ENCODE data around the gene PPRC1. TPM values are rescaled to one million over a fixed set of nuclear protein-coding genes. Genes with fewer than 3 reads are reported as not detected.

The PPRC1 gene
- total RNA-seq, 2 experiments from 2014 or later = 32.5 to 35.8 TPM

DNA sequence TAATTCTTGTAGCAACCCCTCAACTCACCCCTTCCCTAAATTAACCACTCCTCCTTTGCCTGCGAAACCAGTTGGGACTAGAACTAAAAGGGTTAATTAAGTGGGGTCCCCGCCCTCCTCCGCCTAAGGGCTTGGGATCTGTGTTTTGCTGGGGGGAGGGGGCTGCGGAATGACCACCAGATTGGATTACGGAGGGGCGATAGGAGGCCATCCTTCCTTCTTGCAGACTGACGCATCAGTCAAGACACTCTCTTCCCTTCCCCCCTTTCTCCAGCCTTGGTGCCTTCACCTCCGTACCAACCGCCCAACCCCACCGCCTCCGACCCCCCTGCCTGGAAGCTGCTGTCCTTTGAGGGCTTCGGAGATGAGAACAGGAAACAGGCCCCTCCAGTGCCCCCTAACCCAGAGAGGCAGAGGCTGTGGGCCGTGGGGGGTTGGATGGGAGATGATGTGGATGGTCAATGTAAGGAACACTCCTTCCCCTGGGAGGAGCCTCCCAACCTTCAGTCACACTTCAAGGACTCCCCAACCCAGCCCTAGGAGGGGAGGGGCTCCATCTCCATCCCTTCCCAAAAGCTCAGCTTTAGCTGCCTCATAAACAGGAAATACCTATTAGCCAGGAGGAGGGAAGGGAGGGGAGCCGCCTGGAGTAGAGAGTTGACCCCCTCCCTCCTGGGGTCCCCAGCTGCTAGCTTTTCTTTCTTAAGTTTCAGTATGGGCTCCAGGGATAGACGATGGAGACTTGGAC lies 11.7 kb upstream of the PPRC1 start:
- POLR2A ChIA-PET = interaction anchor here (0.8 to 2.2 kb wide), 3 partner anchors 10 to 30 kb away, joined by 4 to 14 read pairs (median 6); partner anchors contain the start of gene PPRC1
- DNase-seq = peak; percentile 20
- no peaks in the 10 kb centered on the region for H3K9me3 Mint-ChIP-seq
- no peaks in the 10 kb centered on the region for H3K36me3 Mint-ChIP-seq (ENCODE audit: low read depth)
- CTCF ChIA-PET = interaction anchor here (2.9 kb wide), 1 partner anchor 11 kb away, joined by 17 read pairs; the partner anchor contains the start of gene PPRC1
- H3K27me3 Mint-ChIP-seq = no peaks in the 10 kb centered on the region
- peak overlapping the region; percentile 87 for H3K27ac Mint-ChIP-seq
- peaks cover 42% of the 10 kb centered on the region for H3K4me1 Mint-ChIP-seq
- peak overlapping the region; percentile 91 for H3K4me3 Mint-ChIP-seq

DNA sequence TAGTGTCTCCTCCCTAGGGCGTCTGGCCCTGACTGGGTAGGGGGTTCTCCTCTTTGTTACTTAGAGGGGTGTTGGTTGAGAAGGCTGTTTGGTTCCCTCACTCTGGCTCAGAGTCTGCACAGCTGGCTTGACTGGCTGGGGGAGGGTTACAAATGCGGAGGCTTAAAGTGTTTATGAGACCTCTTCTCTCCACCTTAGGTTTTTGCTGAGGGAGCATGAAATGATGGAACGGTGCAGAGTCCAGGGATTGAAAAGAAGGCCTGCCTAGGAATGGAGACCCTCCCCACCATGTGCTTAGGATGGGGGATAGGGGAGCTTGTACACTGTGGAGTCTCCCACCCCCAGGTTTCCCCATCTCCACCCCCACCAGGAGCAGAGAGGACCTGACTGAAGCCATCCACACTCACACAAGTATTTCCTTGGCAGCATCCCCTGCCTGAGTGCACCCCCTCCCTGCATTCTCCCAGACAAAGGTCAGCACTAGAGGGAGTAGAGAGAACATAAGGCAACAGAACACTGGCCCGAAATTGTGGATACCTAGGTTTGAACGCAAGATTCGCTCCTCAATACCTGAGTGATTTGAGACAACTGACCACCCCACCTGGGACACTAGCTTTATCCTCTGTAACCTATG lies 11.0 kb upstream of the PPRC1 start:
- Mint-ChIP-seq H3K9me3 (no peaks in the 10 kb centered on the region), H3K36me3 (ENCODE audit: low read depth) (no peaks in the 10 kb centered on the region), H3K27me3 (no peaks in the 10 kb centered on the region), H3K4me1 (peaks cover 35% of the 10 kb centered on the region), H3K4me3 (no peak overlapping the region), H3K27ac (no peak overlapping the region)
- CTCF ChIA-PET = interaction anchor here (2.5 to 2.9 kb wide), 2 partner anchors 8 to 10 kb away, joined by 10 to 17 read pairs; partner anchors contain the start of gene PPRC1
- POLR2A ChIA-PET = interaction anchor here (0.8 to 2.2 kb wide), 3 partner anchors 10 to 30 kb away, joined by 4 to 14 read pairs (median 6); partner anchors contain the start of gene PPRC1
- DNase-seq = no peak

DNA sequence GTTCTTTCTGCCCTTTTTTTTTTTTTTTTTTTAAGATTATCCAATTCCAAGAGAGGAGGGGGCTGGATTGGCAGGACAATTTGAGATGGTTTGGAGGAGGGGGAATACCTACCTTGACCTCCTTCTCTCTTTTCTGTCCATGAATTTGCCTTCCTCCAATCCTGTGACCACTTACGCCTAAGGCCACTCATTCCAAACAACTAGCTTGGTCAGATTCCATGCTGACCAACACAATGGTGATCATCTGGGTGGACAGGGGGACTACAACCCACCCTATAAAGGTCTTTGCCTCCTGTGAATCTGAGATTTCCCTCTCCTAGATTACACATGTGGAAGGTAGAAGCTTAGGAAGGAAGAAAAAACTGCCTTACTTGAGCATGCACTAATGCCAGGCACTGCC lies 10.4 kb upstream of the PPRC1 start:
- DNase-seq = no peak
- no peaks in the 10 kb centered on the region for H3K27me3 Mint-ChIP-seq
- no peak overlapping the region for H3K27ac Mint-ChIP-seq
- no peaks in the 10 kb centered on the region for H3K9me3 Mint-ChIP-seq
- H3K4me1 Mint-ChIP-seq = peaks cover 29% of the 10 kb centered on the region
- POLR2A ChIA-PET = interaction anchor here (0.9 to 2.2 kb wide), 3 partner anchors 9 to 28 kb away, joined by 3 to 14 read pairs (median 3); partner anchors contain the start of gene PPRC1
- H3K36me3 Mint-ChIP-seq (ENCODE audit: low read depth) = no peaks in the 10 kb centered on the region
- CTCF ChIA-PET = interaction anchor here (0.5 to 2.9 kb wide), 5 partner anchors 8 to 479 kb away, joined by 3 to 17 read pairs (median 3); partner anchors contain the start of gene PPRC1
- no peak overlapping the region for H3K4me3 Mint-ChIP-seq

DNA sequence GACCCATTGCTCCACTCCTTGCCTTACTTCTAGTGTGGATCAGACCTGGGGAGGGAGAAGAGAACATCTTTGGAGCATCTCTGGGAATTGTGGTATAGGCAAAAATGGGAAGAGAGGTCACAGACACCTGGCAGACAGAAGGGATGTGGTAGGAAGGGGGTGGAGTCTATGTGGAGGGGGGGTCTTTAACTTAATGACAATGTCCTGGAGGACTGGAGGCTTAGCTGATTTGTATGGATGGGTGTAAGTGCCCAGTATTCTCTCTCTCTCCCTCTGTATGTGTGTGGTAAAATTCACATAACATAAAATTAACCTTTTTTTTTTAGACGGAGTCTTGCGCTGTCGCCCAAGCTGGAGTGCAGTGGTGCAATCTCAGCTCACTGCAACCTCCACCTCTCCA lies 9.6 kb upstream of the PPRC1 start:
- no peaks in the 10 kb centered on the region for H3K9me3 Mint-ChIP-seq
- H3K27ac Mint-ChIP-seq = no peak overlapping the region
- H3K4me3 Mint-ChIP-seq = no peak overlapping the region
- DNase-seq = no peak
- H3K4me1 Mint-ChIP-seq = peaks cover 21% of the 10 kb centered on the region
- H3K36me3 Mint-ChIP-seq (ENCODE audit: low read depth) = no peaks in the 10 kb centered on the region
- CTCF ChIA-PET = interaction anchor here (0.5 to 2.9 kb wide), 4 partner anchors 9 to 303 kb away, joined by 3 to 17 read pairs (median 6); partner anchors contain the start of gene PPRC1
- POLR2A ChIA-PET = interaction anchor here (0.9 to 2.2 kb wide), 3 partner anchors 8 to 28 kb away, joined by 3 to 14 read pairs (median 3); partner anchors contain the start of gene PPRC1
- H3K27me3 Mint-ChIP-seq = no peaks in the 10 kb centered on the region

DNA sequence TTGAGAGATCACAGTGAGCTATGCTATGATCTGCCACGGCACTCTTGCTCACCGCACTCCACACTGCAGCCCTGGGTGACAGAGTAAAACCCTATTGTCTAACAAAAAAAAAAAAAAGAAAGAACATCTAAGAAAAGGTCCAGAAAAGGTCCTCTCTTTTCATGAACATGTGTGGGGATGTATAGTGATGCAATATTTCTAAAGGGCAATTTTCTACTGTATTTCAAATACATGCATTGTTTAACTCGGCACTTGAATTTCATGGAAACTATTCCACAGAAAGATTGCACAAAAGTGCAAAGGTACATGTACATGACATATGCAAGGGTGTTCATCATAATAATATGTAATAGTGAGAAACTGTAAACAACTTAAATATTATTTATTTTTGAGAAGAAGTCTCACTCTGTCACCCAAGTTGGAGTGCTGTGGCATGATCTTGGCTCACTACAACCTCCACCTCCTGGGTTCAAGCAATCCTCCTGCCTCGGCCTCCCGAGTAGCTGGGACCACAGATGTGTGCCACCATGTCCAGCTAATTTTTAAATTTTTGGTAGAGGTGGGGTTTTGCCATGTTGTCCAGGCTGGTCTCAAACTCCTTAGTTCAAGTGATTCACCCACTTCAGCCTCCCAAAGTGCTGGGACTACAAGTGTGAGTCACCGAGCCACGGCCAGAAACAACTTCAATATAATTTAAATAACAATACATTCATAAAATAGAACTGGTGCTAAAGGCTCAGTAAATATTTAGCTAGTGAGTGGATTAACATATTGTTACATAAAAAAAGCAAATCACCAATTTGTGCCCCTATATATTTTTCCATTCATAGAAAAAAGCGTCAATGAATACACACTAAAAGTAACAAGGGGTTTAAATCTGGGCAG lies 1.3 kb upstream of the PPRC1 start:
- H3K27me3 Mint-ChIP-seq = no peaks in the 10 kb centered on the region
- no peaks in the 10 kb centered on the region for H3K9me3 Mint-ChIP-seq
- no peak for DNase-seq
- H3K36me3 Mint-ChIP-seq (ENCODE audit: low read depth) = peaks cover 21% of the 10 kb centered on the region
- ChIA-PET POLR2A (interaction anchor here (0.6 to 3.2 kb wide), 6 partner anchors 9 to 322 kb away, joined by 3 to 18 read pairs (median 6); no protein-coding TSS in a partner anchor), CTCF (interaction anchor here (0.5 to 2.6 kb wide), 13 partner anchors 9 to 1114 kb away, joined by 3 to 18 read pairs (median 6); partner anchors contain the start of genes GBF1 and NOLC1)
- peak overlapping the region; percentile 98 for H3K4me3 Mint-ChIP-seq
- peaks cover 36% of the 10 kb centered on the region for H3K4me1 Mint-ChIP-seq
- H3K27ac Mint-ChIP-seq = peak overlapping the region; percentile 96

DNA sequence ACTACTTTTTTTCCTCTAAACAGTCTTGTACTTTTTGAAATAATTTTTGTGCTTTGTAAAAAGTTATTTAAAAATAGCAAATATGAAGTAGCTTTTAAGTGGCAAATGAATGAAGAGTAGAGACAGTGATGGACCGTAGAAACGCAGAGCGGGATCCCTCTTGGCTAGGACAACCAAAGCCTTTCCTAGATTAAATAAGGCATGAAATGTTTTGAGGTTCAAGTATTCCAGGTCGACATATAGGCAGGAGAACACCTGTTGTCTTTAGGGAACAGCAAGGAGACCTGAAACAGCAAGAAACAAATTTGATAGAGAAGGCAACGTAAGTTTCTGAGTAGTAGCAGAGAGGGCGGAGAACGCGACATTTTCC lies 662 bp upstream of the PPRC1 start:
- Mint-ChIP-seq H3K36me3 (ENCODE audit: low read depth) (peaks cover 21% of the 10 kb centered on the region), H3K27ac (peak overlapping the region; percentile 96)
- CTCF ChIA-PET = interaction anchor here (0.5 to 2.6 kb wide), 13 partner anchors 10 to 1114 kb away, joined by 3 to 18 read pairs (median 6); partner anchors contain the start of genes GBF1 and NOLC1

DNA sequence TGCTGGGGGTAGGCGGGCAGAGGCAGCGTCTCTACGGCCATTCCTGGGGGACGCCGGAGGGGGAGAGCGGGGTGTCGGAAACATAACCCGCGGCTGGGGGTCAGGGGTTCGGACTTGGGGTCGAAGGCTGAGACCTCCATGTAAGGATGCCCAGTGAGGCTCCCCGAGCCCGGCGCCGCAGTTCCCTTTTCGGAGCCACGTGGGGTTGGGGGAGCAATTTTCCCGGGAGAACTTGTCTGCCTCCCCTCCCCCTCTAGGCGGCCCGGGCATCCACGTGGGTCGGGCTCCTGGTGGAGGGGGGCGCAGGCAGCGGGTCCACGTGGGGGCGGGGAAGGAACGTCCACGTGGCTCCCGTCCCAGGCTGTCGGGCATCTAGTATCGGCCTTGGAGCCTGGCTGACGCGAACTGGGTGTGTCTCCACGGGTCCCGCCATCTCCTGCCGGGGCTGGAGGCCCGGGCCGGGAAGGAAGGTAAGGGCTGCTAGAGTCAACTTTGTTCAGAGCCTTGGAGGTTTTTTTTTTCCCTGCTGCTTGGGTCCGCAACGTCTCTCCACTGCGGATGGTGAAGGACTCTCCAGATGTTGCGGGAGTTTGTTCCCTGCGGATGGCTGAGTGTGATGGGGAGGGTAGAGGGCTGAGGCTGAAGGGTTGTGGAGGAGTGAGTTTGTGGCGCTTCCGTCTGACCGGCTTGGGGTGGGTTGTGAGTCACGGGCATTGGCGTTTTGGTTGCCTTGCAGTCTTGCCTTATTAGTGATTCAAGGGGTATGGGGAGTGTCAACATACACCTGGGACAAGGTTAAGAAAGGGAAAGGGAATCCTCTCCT lies 744 bp downstream of the PPRC1 start:
- Mint-ChIP-seq H3K9me3 (no peaks in the 10 kb centered on the region), H3K27me3 (no peaks in the 10 kb centered on the region), H3K36me3 (ENCODE audit: low read depth) (peaks cover 25% of the 10 kb centered on the region), H3K27ac (peak overlapping the region; percentile 96), H3K4me3 (peak overlapping the region; percentile 98), H3K4me1 (peaks cover 46% of the 10 kb centered on the region)
- CTCF ChIA-PET = no interaction called here
- peak; percentile 59 for DNase-seq
- POLR2A ChIA-PET = interaction anchor here (1.4 to 2.1 kb wide), 2 partner anchors 12 to 13 kb away, joined by 6 to 8 read pairs; no protein-coding TSS in a partner anchor

More for the DNA sequence above, 662 bp upstream of the PPRC1 start:
- H3K4me1 Mint-ChIP-seq = peaks cover 40% of the 10 kb centered on the region
- H3K9me3 Mint-ChIP-seq = no peaks in the 10 kb centered on the region
- POLR2A ChIA-PET = interaction anchor here (0.6 to 3.2 kb wide), 7 partner anchors 10 to 322 kb away, joined by 3 to 18 read pairs (median 6); no protein-coding TSS in a partner anchor
- no peak for DNase-seq
- peak overlapping the region; percentile 98 for H3K4me3 Mint-ChIP-seq
- no peaks in the 10 kb centered on the region for H3K27me3 Mint-ChIP-seq

DNA sequence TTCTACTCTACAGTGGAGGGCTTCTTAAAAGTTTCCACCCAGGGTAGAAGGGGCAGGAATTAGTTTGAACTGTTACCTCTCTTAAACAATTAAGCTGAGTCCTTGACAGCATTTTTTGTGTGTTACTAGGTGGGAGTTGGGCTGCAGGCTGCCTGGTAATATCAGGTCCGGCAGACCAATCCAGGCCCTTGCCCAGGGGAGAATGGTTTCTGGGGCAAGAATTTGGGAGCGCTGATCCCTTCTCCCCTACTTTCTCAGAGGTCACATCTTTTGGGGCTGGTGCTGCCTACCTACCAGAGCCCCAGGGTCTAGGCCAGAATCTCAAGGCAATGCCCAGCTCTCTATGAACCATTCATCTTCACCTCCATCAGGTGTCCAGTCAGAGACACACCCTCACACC lies 1.6 kb downstream of the PPRC1 start:
- CTCF ChIA-PET = interaction anchor here (1.3 to 3.7 kb wide), 4 partner anchors 14 to 35 kb away, joined by 3 to 16 read pairs (median 4); partner anchors contain the start of gene NOLC1
- H3K27ac Mint-ChIP-seq = peak overlapping the region; percentile 81
- peaks cover 46% of the 10 kb centered on the region for H3K4me1 Mint-ChIP-seq
- POLR2A ChIA-PET = interaction anchor here (0.8 to 2.1 kb wide), 5 partner anchors 12 to 26 kb away, joined by 4 to 9 read pairs (median 7); no protein-coding TSS in a partner anchor
- DNase-seq = no peak
- peak overlapping the region; percentile 98 for H3K4me3 Mint-ChIP-seq
- H3K27me3 Mint-ChIP-seq = no peaks in the 10 kb centered on the region
- peaks cover 33% of the 10 kb centered on the region for H3K36me3 Mint-ChIP-seq (ENCODE audit: low read depth)
- no peaks in the 10 kb centered on the region for H3K9me3 Mint-ChIP-seq

DNA sequence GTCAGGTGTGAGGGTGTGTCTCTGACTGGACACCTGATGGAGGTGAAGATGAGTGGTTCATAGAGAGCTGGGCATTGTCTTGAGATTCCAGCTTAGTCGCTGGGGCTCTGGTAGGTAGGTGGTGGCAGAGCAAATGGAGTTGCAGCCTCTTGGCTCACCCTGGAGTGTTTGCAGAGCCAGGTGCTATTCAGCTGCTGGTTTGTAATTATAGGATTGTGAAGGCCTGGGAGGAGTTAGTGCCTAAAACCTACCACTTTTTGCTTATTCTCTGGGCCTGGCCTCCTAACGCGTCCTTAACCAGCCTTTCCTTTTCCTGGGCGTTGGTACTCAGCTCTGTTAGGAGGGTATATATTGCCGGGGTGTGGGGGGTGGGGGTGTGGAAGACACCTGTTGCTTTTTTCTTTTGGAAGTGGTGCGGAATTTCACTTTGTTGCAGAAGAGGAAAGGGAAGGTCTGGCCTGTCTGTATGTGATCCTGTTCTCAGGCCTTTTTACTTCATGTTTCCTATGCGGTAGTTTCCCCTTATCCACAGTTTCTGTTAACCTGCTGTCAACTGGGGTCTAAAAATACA lies 3.2 kb downstream of the PPRC1 start:
- H3K27me3 Mint-ChIP-seq = no peaks in the 10 kb centered on the region
- POLR2A ChIA-PET = interaction anchor here (1.0 to 2.1 kb wide), 9 partner anchors 11 to 318 kb away, joined by 3 to 9 read pairs (median 6); partner anchors contain the start of gene OGA
- DNase-seq = no peak
- H3K27ac Mint-ChIP-seq = peak overlapping the region; percentile 52
- CTCF ChIA-PET = interaction anchor here (0.6 to 3.7 kb wide), 5 partner anchors 8 to 258 kb away, joined by 3 to 16 read pairs (median 3); partner anchors contain the start of gene NOLC1
- H3K4me3 Mint-ChIP-seq = no peak overlapping the region
- peaks cover 49% of the 10 kb centered on the region for H3K36me3 Mint-ChIP-seq (ENCODE audit: low read depth)
- H3K4me1 Mint-ChIP-seq = peaks cover 46% of the 10 kb centered on the region
- no peaks in the 10 kb centered on the region for H3K9me3 Mint-ChIP-seq

DNA sequence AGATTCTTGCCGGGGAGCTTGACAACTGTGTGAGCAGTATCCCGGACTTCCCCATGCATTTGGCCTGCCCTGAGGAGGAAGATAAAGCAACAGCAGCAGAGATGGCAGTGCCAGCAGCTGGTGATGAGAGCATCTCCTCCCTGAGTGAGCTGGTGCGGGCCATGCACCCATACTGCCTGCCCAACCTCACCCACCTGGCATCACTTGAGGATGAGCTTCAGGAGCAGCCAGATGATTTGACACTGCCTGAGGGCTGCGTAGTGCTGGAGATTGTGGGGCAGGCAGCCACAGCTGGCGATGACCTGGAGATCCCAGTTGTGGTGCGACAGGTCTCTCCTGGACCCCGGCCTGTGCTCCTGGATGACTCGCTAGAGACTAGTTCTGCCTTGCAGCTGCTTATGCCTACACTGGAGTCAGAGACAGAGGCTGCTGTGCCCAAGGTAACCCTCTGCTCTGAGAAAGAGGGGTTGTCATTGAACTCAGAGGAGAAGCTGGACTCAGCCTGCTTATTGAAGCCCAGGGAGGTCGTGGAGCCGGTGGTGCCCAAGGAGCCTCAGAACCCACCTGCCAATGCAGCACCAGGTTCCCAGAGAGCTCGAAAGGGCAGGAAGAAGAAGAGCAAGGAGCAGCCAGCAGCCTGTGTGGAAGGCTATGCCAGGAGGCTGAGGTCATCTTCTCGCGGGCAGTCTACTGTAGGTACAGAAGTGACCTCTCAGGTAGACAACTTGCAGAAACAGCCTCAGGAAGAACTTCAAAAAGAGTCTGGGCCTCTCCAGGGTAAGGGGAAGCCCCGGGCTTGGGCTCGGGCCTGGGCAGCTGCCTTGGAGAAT lies 6.7 kb downstream of the PPRC1 start:
- DNase-seq = no peak
- POLR2A ChIA-PET = interaction anchor here (1.2 to 4.3 kb wide), 3 partner anchors 9 to 21 kb away, joined by 7 to 34 read pairs (median 8); partner anchors contain the start of gene NOLC1
- Mint-ChIP-seq H3K4me1 (peaks cover 29% of the 10 kb centered on the region), H3K36me3 (ENCODE audit: low read depth) (peaks cover 65% of the 10 kb centered on the region), H3K9me3 (no peaks in the 10 kb centered on the region), H3K27me3 (no peaks in the 10 kb centered on the region), H3K27ac (no peak overlapping the region), H3K4me3 (no peak overlapping the region)
- CTCF ChIA-PET = interaction anchor here (1.0 kb wide), 1 partner anchor 92 kb away, joined by 3 read pairs; no protein-coding TSS in a partner anchor
